Liver (tissue), 9 donors: ENCODE data around the gene CDK5R1. TPM values are rescaled to one million over a fixed set of nuclear protein-coding genes. Genes with fewer than 3 reads are reported as not detected.

Experiments
- DNase-seq: peaks from one replicate; pipeline ENCODE4 v3.0.0-alpha.2; 2017; ENCODE audit warnings: low spot score
- H3K27ac ChIP-seq, 2 donors: one replicate each; pipeline ENCODE4 v1.7.0; 2013; ENCODE audit warnings: inconsistent platforms in 2 of 2, low read length in 2 of 2, control low read depth in 1 of 2, low read depth in 1 of 2, mild to moderate bottlenecking in 1 of 2
- H3K27me3 ChIP-seq, 4 donors: one replicate each; pipeline versions ENCODE4 v1.6.1 to v1.7.0; 2013; ENCODE audit warnings: low read length in 3 of 4, inconsistent platforms in 1 of 4, mild to moderate bottlenecking in 1 of 4, moderate library complexity in 1 of 4; ENCODE audit not compliant: control insufficient read depth in 4 of 4, insufficient read depth in 4 of 4
- H3K36me3 ChIP-seq, 4 donors: one replicate each; pipeline versions ENCODE4 v1.6.1 to v1.7.0; 2013; ENCODE audit warnings: low read length in 3 of 4, mild to moderate bottlenecking in 3 of 4, low read depth in 1 of 4, moderate library complexity in 1 of 4; ENCODE audit not compliant: control insufficient read depth in 4 of 4, insufficient read depth in 3 of 4
- H3K4me1 ChIP-seq, 4 donors: one replicate each; pipeline versions ENCODE4 v1.6.1 to v1.7.0; 2013; ENCODE audit warnings: low read length in 3 of 4, mild to moderate bottlenecking in 3 of 4, moderate library complexity in 1 of 4; ENCODE audit not compliant: control insufficient read depth in 4 of 4, insufficient read depth in 4 of 4
- H3K4me3 ChIP-seq, 3 donors: one replicate each; pipeline versions ENCODE4 v1.6.1 to v1.7.0; 2013; ENCODE audit warnings: low read length in 3 of 3, control low read depth in 1 of 3, low read depth in 1 of 3, mild to moderate bottlenecking in 1 of 3
- H3K9ac ChIP-seq, 2 donors: one replicate each; pipeline ENCODE4 v1.7.0; 2013; ENCODE audit warnings: low read length in 2 of 2, mild to moderate bottlenecking in 2 of 2, moderate library complexity in 2 of 2, control low read depth in 1 of 2, low read depth in 1 of 2
- H3K9me3 ChIP-seq, 4 donors: one replicate each; pipeline versions ENCODE4 v1.6.1 to v1.7.0; 2013; ENCODE audit warnings: low read length in 3 of 4; ENCODE audit not compliant: control insufficient read depth in 4 of 4
- ATF3 ChIP-seq: IDR thresholded peaks from 2 replicates; pipeline ENCODE4 v1.6.1; 2016; ENCODE audit warnings: antibody characterized with exemption
- CTCF ChIP-seq: fragments of 150-350 bp; IDR thresholded peaks from 2 replicates; pipeline ENCODE4 v1.5.1; 2017; ENCODE audit warnings: improper control_type of control experiment, low read depth, low read length; ENCODE audit not compliant: missing input control
- EGR1 ChIP-seq, 2 donors: IDR thresholded peaks; 2 replicates each; pipeline ENCODE4 v1.6.1; 2016 to 2018; ENCODE audit warnings: antibody characterized with exemption in 2 of 2, low read depth in 2 of 2
- FOXA1 ChIP-seq: IDR thresholded peaks from 2 replicates; pipeline ENCODE4 v1.6.1; 2016; ENCODE audit warnings: antibody characterized with exemption
- FOXA2 ChIP-seq: IDR thresholded peaks from 2 replicates; pipeline ENCODE4 v1.6.1; 2016; ENCODE audit warnings: antibody characterized with exemption
- HNF4A ChIP-seq, 2 donors: conservative IDR thresholded peaks; 2 replicates each; pipeline ENCODE4 v1.6.1; 2016; ENCODE audit warnings: antibody characterized with exemption in 2 of 2, mild to moderate bottlenecking in 2 of 2
- HNF4G ChIP-seq: IDR thresholded peaks from 2 replicates; pipeline ENCODE4 v1.6.1; 2016; ENCODE audit warnings: antibody characterized with exemption
- NR2F2 ChIP-seq: IDR thresholded peaks from 2 replicates; pipeline ENCODE4 v1.6.1; 2016; ENCODE audit warnings: antibody characterized with exemption
- RAD21 ChIP-seq, 2 donors: IDR thresholded peaks; 2 replicates each; pipeline ENCODE4 v1.6.1; 2016; ENCODE audit warnings: antibody characterized with exemption in 2 of 2, mild to moderate bottlenecking in 2 of 2
- REST ChIP-seq: IDR thresholded peaks from 2 replicates; pipeline ENCODE4 v1.6.1; 2016; ENCODE audit warnings: antibody characterized with exemption, mild to moderate bottlenecking
- RXRA ChIP-seq, 2 donors: IDR thresholded peaks; 2 replicates each; pipeline ENCODE4 v1.6.1; 2017 to 2018; ENCODE audit warnings: antibody characterized with exemption in 2 of 2, mild to moderate bottlenecking in 1 of 2
- SP1 ChIP-seq: IDR thresholded peaks from 2 replicates; pipeline ENCODE4 v1.6.1; 2018; ENCODE audit warnings: antibody characterized with exemption, mild to moderate bottlenecking
- TAF1 ChIP-seq: conservative IDR thresholded peaks from 2 replicates; pipeline ENCODE4 v1.6.1; 2016; ENCODE audit warnings: antibody characterized with exemption, mild to moderate bottlenecking
- WGBS: extraction: QIAGEN DNeasy Blood & Tissue Kit; methylation state at CpG from one replicate; pipeline ENCODE4 v1.1.7; 2013; 5-methylcytosine and 5-hydroxymethylcytosine counted together
- polyA plus RNA-seq, 2 donors: library from polyadenylated mRNA; stranded (reverse) in 1 of 2; unstranded in 1 of 2; fragments of 200-250 nt in 1 of 2; fragments of >200 nt in 1 of 2; fragmentation: Nextera tagmentation in 1 of 2; extraction: Ambion mirVana in 1 of 2; gene quantifications; one replicate each; pipeline versions ENCODE4 v1.2.1 to v1.2.3, GENCODE V29; 2013 to 2015
- total RNA-seq, 2 donors: library from RNA; depleted of rRNA; stranded (reverse); fragments of >200 nt; gene quantifications; one replicate each; pipeline ENCODE4 v1.2.3, GENCODE V29; 2014
- TF ChIP-seq, protein P1 (sequence below): IDR thresholded peaks from 2 replicates; pipeline ENCODE4 v1.6.1; 2016; ENCODE audit warnings: antibody characterized with exemption
- donor health status: healthy.
- donor health status: healthy.
- donor health status: healthy.
- donor health status: healthy.
- donor health status: healthy.

The CDK5R1 gene
- total and polyA plus RNA-seq, 4 donors: 0.08 to 0.93 (median 0.64) TPM

DNA sequence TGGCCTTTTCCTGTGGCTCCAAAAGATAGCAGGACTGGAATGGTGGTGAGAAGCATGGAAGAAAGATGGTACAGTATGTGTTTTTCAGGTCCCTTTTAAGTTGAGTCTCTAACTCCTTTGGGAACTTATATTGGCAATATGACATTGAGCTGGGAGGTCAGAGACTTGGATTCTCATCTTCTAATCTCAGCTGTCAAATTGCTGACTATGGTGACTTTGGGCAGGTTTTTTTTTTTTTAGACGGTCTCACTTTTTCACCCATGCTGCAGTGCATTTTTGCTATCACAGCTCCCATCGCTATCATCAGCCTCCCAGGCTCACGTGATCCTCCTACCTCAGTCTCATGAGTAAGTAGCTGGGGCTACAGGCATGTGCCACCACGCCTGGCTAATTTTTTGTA, 15.1 kb upstream of the CDK5R1 start:
- WGBS: 97% methylated on average over 4 of the region's 4 CpGs
- Histone ChIP-seq H3K9ac (no peak overlapping the region), H3K36me3 (peaks cover 15 to 75% (median 63%) of the 10 kb centered on the region in 4 donors), H3K4me1 (no peaks in the 10 kb centered on the region), H3K27me3 (no peaks in the 10 kb centered on the region), H3K27ac (no peak overlapping the region), H3K9me3 (no peaks in the 10 kb centered on the region), H3K4me3 (no peak overlapping the region)
- DNase-seq: no peak
- TF ChIP-seq NR2F2 (no peak), EGR1 (IDR thresholded peaks at IDR 0.05; ENCODE audit: low read depth in 2 of 2) (no peak), RXRA (IDR thresholded peaks at IDR 0.05) (no peak), RAD21 (IDR thresholded peaks at IDR 0.05) (no peak), SP1 (no peak), FOXA1 (no peak), TAF1 (no peak), HNF4A (conservative IDR thresholded peaks at IDR 0.05) (no peak), FOXA2 (no peak), REST (no peak), HNF4G (no peak), CTCF (no peak)

GRCh38 chr17:32475258-32475657, 11.5 kb upstream of the CDK5R1 start:
- Histone ChIP-seq H3K4me3 (no peak overlapping the region), H3K9ac (no peak overlapping the region), H3K9me3 (no peaks in the 10 kb centered on the region), H3K27ac (no peak overlapping the region), H3K4me1 (no peaks in the 10 kb centered on the region), H3K36me3 (peaks cover 9 to 86% (median 69%) of the 10 kb centered on the region in 4 donors), H3K27me3 (no peaks in the 10 kb centered on the region)
- no peak for DNase-seq
- TF ChIP-seq NR2F2: no peak
- TF ChIP-seq, protein P1, sequence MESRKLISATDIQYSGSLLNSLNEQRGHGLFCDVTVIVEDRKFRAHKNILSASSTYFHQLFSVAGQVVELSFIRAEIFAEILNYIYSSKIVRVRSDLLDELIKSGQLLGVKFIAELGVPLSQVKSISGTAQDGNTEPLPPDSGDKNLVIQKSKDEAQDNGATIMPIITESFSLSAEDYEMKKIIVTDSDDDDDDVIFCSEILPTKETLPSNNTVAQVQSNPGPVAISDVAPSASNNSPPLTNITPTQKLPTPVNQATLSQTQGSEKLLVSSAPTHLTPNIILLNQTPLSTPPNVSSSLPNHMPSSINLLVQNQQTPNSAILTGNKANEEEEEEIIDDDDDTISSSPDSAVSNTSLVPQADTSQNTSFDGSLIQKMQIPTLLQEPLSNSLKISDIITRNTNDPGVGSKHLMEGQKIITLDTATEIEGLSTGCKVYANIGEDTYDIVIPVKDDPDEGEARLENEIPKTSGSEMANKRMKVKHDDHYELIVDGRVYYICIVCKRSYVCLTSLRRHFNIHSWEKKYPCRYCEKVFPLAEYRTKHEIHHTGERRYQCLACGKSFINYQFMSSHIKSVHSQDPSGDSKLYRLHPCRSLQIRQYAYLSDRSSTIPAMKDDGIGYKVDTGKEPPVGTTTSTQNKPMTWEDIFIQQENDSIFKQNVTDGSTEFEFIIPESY: no peak
- no peak for TF ChIP-seq ATF3
- no peak for TF ChIP-seq HNF4G
- WGBS: 95% methylated on average over 3 of the region's 3 CpGs
